ENCODE results near the gene PSMD3.

The PSMD3 gene

DNA sequence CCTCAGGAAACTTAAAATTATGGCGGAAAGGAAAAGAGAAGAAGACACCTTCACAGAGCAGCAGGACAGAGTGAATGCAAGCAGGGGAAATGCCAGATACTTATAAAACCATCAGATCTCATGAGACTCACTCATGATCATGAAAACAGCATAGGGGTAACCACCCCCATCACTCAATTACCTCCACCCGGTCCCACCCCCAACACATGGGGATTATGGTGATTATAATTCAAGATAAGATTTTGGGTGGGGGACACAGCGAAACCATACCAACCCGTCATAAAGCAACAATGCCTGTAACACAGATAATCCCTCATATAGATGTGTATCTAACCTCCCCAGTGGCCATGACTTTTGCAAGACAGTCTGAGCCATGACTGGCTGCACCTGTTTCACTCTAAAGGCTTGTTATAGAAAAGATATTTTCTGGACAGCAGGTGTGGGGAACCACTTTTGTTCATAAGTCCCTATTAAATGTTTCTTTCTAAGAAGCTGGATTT is 24.8 kb upstream of the PSMD3 start:
- no peak for DNase-seq

DNA sequence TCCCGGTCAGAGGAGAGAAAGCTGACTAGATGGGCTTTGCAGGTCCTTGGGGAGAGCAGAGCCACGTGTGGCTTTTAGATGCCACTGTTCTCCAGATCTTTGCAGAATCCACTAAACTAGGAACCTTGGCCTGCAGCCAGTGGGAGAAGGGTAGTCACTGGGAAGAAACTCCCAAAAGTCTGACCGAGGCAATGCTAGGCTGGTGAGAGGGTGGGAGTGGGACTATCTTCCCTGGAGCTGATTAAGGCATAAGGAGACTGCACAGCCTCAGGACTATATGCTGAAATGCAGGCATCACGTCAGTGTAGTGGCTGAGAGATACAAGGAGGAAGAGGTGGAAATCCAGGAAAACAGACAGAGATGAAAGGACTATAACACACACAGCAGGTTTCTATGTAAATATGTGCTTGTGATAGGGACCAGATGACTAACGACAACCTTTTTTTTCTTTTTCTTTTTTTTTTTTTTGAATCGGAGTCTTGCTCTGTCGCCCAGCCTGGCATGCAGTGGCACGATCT is 20.0 kb upstream of the PSMD3 start:
- DNase-seq = no peak

DNA sequence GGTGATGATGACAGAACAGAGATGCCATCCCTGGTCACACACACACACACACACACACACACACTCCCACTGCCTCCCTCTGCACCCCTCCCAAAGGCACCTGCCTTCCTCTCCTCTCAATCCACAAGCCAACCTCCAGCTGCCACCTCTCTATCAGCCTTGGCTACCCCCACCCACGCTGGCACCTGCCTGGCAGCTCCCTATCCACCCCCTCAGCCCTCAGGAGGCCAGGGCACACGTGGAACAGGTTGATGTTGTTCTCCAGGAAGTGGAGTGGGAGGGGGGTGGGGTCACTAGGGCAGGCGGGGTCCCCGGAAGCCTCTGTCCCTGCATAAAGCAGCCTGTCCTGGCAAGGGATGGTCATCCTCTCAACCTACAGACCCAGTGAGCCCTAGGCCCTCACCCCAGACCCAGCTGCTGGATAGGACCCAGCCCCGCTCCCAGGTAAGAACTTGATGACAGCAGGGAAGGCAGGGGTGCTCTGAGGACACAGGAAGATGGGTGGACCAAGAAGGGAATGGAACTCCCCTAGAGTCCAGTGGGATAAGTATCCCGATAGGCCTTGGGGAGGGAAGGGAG is 17.9 kb upstream of the PSMD3 start, which contains the start of gene GSDMA:
TSS of gene GSDMA (plus strand) at position 363 of the 579 bp plus-strand sequence. CDS start 2,684 bp downstream, outside the sequence.
- no peak for DNase-seq

DNA sequence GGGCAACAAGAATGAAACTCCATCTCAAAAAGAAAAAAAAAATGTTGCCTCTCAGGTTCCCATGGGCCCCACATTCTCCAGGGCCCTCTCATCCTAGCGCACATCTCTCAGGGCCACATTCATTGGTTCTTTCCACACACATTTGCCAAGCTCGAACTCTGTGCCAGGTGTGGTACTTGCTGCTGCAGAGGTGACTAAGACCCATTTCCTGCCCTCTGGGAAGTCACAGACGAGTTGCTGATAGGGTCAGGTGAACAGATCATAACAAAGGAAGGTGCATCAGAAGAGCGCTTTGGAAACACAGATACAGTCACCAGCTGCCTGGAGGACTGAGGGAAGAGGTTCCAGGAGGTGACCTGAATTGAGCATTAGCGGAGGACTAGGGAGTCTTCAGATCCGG is 16.8 kb upstream of the PSMD3 start:
- no peak for DNase-seq

DNA sequence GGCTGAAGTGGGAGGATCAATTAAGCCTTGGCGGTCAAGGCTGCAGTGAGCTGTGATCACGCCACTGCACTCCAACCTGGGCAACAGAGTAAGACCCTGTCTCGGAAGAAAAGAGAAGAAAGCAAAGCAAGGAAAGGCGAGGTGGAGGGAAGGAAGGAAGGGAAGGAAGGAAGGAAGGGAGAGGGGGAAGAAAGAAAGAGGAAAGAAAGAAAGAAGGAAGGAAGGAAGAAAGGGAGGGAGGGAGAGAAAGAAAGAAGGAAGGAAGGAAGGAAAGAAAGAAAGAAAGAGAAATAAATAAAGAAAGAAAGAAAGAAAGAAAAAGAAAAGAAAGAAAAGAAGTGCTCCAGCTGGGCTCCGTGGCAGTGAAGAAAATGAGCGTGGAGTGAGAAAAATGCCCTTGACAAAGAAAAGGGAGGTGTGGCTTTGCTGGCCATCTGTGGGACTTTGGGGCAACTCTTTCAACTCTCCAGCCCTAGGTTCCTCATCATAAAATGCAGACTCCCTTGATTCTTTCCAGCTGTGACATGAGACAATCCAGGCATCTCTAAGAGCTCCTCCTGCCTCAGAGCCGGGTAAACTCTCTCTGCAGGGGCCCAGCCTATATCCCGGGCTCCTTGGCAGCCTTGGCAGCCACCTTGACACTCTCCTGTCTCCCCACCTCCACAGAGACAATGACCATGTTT is 15.4 kb upstream of the PSMD3 start:
- no peak for DNase-seq

DNA sequence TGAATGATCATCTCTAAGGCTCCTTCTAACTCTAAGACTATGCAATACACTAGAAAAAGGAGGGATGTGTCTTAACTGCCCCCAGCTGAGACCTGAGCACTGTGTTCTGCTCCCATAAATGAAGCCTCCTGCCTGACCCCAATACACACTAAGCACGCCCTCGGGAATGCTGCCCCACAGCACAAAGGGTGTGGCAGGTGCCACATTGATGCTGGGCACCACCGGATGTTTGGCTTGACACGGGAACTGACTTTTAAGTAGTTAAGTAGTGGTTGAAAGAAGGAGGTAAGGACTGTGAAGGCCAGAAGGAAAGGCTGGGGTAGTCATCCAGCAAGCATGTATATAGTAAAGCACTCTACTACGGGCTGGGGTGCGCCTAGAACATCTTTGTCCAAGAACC is 13.8 kb upstream of the PSMD3 start:
- DNase-seq = no peak

DNA sequence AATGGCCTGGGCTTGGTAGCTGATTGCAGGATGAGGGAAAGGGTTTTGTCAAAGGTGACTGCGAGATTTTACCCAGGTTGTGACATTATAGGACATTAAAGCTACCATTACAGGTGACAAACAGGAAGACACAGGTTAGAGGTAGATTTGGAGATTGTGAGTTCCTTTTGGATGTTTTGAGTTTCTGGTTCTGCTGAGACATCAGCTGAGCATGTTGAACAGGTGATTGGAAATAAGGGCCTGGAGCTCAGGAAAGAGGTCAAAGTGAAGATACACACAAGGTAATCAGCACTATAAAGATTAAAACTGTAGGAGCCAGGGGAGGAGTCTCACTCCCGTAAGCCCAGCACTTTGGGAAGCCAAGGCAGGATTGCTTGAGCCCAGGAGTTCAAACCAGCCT is 11.8 kb upstream of the PSMD3 start:
- DNase-seq = no peak

DNA sequence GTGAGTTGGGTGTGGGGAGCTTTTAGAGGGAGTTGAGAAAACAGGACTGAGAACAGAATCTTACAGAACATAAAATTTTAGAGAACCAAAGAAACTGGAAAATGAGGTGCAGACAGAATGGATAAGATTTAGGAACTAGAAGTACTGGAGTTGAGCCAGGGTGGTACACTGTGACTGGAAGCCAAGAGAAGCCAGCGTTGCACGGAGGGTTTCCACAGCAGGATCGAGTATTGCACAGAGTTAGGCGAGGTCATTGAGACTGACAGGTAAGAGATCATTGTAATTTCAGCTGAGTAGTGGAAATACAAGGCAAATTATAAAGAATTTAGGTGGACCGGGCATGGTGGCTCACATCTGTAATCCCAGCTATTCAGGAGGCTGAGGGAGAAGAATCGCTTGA is 11.2 kb upstream of the PSMD3 start:
- DNase-seq = no peak

DNA sequence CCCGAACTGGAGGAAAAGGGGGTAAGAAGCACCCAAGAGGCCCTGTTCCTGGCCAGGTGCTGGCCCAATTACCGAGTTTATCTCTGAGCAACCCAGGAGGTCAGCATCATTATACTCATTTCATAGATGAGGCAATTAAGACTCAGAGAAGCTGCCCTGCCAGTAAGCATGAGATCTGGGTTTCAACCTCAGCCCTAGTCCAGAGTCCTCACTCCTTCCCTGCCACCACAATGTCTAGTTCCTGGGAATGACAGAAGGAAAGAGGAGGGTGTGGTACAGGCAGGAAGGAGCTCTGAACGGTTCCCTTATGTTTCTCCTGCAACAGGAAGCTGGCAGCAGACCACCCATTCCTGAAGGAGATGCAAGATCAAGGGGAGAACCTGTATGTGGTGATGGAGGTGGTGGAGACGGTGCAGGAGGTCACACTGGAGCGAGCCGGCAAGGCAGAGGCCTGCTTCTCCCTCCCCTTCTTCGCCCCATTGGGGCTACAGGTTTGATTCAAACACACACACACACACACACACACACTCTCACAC is 10.4 kb upstream of the PSMD3 start:
- DNase-seq = no peak

DNA sequence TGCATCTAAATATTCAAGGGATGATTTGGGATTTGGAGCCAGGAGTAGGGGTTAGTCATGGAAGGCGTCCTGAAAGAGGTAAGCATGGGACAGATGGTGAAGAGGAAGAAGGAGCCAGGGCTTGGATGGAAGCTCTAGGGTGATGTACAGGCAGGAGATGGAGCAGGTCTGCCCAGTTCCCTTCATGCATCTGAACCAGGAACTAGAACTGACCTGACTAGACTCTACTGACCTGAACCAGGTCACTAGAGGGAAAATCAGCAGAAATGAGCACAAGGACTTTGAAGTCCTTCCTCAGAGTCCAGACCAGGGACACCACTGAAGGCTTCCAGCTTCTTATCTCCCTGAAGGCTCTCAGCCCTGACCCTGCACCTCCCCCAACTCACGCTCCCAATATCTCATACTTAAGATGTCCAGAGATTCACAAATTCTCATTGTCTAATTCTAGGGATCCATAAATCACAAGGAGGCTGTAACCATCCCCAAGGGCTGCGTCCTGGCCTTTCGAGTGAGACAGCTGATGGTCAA is 9.5 kb upstream of the PSMD3 start:
- no peak for DNase-seq

DNA sequence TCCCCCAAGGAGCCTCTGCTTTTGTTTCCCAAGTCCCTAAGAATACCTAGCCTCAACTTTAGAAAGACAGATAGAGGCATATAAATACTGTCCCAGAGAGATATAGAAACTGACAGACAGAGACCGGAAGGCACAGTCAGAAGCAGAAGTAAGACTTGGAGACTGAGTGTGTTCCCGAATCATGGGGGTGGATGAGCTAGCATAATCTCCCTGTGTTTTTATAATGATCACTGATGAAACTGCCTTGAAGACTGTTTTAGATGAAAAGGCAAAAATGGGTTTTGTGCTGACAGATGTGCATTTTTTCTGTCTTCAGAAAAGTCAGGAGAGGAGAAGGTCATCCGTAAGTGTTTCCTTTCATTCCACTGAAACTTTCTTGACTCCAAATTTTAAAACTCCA is 8.3 kb upstream of the PSMD3 start:
- DNase-seq = peak in 4 of 56 donors; percentile 6 to 38 (median 10)

DNA sequence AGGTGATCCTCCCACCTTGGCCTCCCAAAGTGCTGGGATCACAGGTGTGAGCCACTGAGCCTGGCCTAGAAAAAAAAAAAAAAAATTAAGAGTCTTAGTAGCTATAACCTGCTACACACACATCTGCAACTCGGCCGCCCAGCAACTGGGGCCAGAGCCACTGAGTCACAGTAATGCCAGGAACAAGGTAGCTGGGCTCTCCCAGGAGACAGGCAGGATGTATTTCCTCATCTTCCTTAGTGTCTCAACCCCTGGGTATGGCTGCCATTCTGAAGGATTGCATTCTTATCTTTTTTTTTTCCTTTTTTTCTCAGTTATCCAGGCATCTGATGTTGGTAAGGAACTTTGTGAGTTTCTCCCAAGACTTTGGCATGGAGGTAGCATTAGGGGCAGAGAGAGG is 7.1 kb upstream of the PSMD3 start:
- no peak for DNase-seq

DNA sequence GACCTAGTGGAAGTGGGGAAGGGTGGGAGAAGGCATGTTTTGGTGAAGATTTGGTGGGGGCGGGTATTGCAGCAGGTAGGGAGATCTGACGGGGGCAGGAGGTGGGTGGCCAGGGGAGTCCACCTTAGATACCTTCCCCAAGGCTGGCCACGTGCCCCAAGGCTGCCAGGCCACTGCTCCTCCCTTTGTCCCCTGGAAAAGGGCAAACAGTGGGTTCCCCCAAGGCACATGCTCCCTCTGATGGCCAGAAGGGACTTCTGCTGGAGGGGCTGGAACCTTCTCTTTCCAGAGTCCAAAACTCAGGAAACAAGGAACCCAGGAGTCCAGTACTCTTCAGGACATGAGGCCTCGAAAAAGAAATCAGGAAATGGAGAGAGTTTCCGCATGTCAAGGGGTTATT is 6.2 kb upstream of the PSMD3 start:
- no peak for DNase-seq

DNA sequence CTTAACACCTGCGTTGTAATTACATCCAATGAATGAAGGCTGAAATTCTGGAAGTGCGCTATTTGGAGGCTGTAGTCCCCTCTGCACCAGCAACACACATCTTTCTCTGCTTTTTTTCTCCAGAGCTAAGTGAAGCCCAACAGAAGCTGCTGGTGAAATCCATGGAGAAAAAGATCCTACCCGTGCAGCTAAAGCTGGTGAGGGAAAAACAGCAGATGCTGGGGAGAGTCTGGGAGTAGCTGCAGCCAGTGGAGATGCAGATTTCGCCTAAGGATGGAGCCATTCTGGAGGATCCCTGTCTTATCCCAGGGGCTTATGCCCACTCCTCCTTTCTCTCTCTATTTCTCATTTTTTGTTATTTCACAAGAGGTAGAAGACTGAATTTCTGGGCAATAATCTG is 4.8 kb upstream of the PSMD3 start:
- DNase-seq = no peak

DNA sequence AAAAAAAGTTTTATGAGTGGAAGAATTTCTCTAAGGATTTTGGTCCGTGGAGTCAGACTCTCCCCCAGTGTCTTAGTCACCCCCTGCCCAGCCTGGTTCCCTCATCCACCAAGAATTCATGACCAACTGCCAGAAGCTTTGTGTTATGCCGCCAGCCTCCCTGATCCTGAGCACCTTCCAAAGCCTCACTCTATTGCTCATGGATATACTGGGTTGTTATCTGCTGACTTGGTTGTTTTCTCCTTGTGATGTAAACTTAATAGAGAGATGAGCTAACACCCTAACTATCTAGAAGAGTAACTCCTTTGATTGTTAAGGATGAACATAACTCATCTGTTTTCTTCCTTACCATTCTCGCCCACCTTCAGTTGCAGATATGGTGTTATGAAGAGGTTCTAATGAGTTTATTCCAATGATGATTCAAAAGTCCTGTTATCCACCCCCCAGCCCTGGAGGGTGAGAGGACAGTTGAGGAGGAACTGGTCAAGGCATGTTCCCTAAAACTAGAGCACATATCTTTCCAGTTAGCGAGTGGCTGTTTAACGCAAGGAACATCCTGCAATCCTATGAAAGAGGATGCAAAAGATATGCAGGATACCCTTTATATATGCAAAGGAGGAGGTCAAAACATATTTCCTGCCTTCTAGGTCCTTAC is 1.5 kb upstream of the PSMD3 start:
- no peak for DNase-seq

DNA sequence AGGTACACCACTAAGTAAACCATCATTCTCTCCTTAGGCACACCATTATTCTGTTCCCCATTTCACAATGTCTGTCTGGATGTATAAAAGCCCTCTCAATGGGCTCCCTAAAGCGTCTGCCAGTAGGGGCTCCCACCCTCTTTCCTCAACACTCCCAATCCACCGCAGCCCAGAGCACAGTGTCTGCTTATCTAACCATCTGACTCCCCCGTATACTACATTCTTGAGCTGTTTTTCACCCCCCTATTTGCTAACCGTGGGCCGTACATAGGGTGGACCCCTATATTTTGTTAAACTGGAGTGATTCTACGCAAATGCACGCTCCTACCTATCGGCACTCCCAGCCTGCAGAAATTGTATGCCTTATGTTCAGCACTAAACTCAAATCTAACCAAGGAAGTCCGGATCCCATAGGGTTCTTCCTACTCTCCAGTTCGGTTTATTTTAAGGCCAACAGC is 685 bp upstream of the PSMD3 start:
- DNase-seq = peak in 8 of 56 donors; percentile 43 to 65 (median 45)

DNA sequence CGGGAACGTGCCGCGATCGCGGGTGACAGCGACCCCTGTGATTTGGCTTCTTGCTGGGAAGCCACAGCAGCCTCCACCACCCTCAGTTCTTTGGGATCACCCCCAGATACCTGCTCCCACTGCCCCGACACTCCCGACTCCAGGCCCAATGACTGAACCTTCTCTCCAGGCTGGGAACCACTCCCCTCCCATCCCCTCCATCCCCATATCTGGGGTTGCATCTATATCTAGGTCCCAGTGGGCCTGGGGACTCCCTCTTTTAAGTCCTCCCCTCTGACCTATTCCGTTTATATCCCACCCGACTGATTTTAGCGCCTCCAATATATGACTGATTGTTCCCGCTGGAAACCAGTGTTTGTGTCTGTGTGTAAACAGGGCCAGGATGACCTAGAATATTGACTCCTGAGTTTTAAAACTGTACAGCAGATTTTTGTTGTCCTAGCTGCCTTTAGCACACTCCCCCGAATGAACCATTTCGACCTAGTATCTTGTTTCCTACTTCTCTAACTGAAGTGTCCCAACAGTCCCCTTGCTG is 667 bp downstream of the PSMD3 start:
- peak in 1 of 56 donors; percentile 28 for DNase-seq

DNA sequence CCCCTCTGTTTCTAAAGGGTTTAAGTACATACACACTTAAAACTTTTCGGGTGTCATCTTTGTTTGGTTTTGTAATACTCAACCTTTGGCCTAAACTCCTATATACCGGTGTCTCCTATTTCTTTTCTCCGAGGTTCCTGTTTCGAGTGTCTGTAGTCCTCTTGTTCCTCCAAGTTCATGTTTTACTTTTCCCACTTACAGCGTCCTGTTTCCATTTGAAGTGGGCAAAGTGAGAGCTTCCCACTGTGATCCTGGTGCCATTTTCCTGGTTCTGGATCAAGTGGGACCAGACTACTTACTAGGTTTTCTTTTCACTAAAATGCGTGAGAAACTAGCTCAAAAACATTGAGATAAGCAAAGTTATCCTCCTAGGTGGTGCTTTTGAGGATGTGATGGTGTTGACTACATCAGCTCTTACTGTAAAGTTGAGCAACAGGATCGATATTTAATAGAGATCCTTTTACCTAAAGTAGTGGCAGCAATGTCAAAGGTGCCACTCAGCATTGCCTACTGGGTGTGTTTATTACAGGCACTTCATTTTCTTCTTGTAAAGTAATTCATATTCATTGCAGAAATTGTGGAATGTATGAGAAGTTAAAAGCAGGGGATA is 1.3 kb downstream of the PSMD3 start:
- DNase-seq = no peak

DNA sequence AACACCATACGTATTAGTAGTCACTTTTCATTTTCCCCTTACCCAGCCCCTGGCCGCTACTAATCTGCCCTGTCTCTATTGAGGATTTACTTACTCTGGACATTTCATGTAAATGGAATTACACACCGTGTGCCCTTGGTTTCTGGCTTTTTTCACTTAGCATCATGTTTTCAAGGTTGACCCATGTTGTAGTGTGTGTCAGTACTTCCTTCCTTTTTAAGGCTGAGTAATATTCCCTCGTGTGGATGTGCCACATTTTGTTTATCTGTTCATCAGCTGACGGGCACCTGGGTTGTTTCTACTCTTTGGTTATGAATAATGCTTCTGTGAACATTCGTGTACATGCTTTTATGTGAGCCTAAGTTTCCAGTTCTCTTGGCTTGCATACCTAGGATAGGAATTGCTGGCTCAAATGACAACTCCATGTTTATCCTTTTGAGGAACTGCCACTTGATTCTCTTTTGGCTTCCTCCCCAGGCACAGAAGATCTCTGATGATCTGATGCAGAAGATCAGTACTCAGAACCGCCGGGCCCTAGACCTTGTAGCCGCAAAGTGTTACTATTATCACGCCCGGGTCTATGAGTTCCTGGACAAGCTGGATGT is 7.7 kb downstream of the PSMD3 start:
- no peak for DNase-seq

DNA sequence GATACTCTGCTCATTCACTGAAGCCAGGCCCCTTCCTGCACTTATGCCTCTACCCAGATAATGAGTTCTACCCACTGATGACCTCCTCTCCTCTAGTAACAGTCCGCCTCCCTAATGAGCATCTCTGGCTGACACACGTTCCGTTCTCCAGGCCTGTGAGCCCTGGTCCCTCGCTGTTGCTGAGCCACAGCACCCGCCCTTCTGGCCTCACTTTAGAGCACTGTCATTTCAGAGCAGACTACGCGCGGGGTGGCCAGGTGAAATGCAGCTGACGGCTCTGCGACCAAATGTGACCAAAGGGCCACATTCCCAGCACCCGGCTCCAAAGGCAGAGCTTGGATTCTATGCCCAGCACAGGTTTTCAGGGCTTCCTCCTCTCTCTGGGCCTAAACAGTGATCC is 13.8 kb downstream of the PSMD3 start:
- DNase-seq = no peak

DNA sequence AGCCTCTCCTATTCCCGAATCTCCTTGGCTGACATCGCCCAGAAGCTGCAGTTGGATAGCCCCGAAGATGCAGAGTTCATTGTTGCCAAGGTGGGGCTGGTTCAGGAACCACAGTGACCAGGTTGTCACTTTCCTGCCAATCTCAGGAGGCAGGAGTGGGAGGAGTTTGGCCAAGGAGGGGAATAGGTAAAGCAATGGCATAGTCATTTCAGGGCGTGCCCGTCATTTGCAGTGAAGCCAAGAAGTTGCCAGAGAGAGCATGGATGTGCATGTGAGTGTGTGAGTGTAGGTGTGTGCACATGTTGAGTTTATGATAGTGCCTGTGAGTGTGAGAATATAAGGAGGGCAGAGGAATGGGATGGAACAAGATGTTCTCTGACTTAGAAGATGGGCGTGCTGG is 14.8 kb downstream of the PSMD3 start:
- DNase-seq = no peak
